MM.1S (cell line): ENCODE data around the gene SCFD2.

Experiments used
- DNase-seq: peaks from one replicate; pipeline ENCODE4 v3.0.0-alpha.2; 2015
- H2AFZ ChIP-seq: fragments of 300-600 bp; sonication (generic); 2 replicates; pipeline ENCODE4 v1.6.0; 2016; ENCODE audit warnings: antibody characterized with exemption, low read length
- H3F3A ChIP-seq: fragments of 300-600 bp; sonication (generic); 2 replicates; pipeline ENCODE4 v1.6.1; 2016; ENCODE audit warnings: mild to moderate bottlenecking, antibody characterized with exemption, low read length, moderate library complexity, mixed read lengths; ENCODE audit not compliant: insufficient read depth
- H3K27ac ChIP-seq: fragments of 300-600 bp; sonication (generic); 2 replicates; pipeline ENCODE4 v1.5.1; 2016; ENCODE audit warnings: mild to moderate bottlenecking, low read length
- H3K27me3 ChIP-seq: fragments of 300-600 bp; sonication (generic); replicated peaks from 2 replicates; pipeline ENCODE4 v1.6.0; 2016; ENCODE audit warnings: low read length; ENCODE audit not compliant: insufficient read depth
- H3K36me3 ChIP-seq: fragments of 300-600 bp; sonication (generic); replicated peaks from 2 replicates; pipeline ENCODE4 v1.6.1; 2016; ENCODE audit warnings: mild to moderate bottlenecking, low read length, mixed read lengths; ENCODE audit not compliant: insufficient read depth
- H3K4me1 ChIP-seq: fragments of 300-600 bp; sonication (generic); 2 replicates; pipeline ENCODE4 v1.6.1; 2016; ENCODE audit warnings: low read length, mixed read lengths
- H3K4me2 ChIP-seq: fragments of 300-600 bp; sonication (generic); 2 replicates; pipeline ENCODE4 v1.6.0; 2016; ENCODE audit warnings: low read depth, low read length
- H3K4me3 ChIP-seq: fragments of 300-600 bp; sonication (generic); 2 replicates; pipeline ENCODE4 v1.5.1; 2016; ENCODE audit warnings: low read length, mixed read lengths
- H3K79me2 ChIP-seq: fragments of 300-600 bp; sonication (generic); 2 replicates; pipeline ENCODE4 v1.6.1; 2016; ENCODE audit warnings: mixed run types, low read length, mixed read lengths
- H3K9ac ChIP-seq: fragments of 300-600 bp; sonication (generic); 2 replicates; pipeline ENCODE4 v1.6.1; 2016; ENCODE audit warnings: low read length, mixed read lengths
- H3K9me2 ChIP-seq: fragments of 300-600 bp; sonication (generic); replicated peaks from 2 replicates; pipeline ENCODE4 v1.6.1; 2016; ENCODE audit warnings: mild to moderate bottlenecking, low read length, mixed read lengths; ENCODE audit not compliant: insufficient read depth
- H3K9me3 ChIP-seq: fragments of 300-600 bp; sonication (generic); replicated peaks from 2 replicates; pipeline ENCODE4 v1.6.1; 2016; ENCODE audit warnings: mild to moderate bottlenecking, low read length, mixed read lengths; ENCODE audit not compliant: insufficient read depth
- H4K20me1 ChIP-seq: fragments of 300-600 bp; sonication (generic); 2 replicates; pipeline ENCODE4 v1.6.1; 2016; ENCODE audit warnings: mild to moderate bottlenecking, low read length, moderate library complexity, mixed read lengths; ENCODE audit not compliant: insufficient read depth
- EZH2 ChIP-seq: fragments of 300-600 bp; sonication (generic); optimal IDR thresholded peaks from 2 replicates; pipeline ENCODE3; 2017; ENCODE audit warnings: low read depth, mild to moderate bottlenecking, antibody characterized with exemption, low read length, mixed read lengths
- EZH2phosphoT487 ChIP-seq: fragments of 300-600 bp; sonication (generic); IDR thresholded peaks from 2 replicates; pipeline ENCODE4 v1.6.1; 2018; ENCODE audit warnings: antibody characterized with exemption, low read length
- TF ChIP-seq, protein P1 (sequence below): fragments of 300-600 bp; sonication (generic); IDR thresholded peaks from 2 replicates; pipeline ENCODE4 v1.5.1; 2016; ENCODE audit warnings: antibody characterized with exemption, low read length, mixed read lengths

The SCFD2 gene

GRCh38 chr4:53012738-53013137 is 353.1 kb downstream of the SCFD2 start:
- H3K4me1 ChIP-seq, result no peaks in the 10 kb centered on the region
- no peak overlapping the region for H3K4me3 ChIP-seq
- no peak overlapping the region for H2AFZ ChIP-seq
- no peaks in the 10 kb centered on the region for H3F3A ChIP-seq
- H4K20me1 ChIP-seq, result no peaks in the 10 kb centered on the region
- H3K9me2 ChIP-seq, result no peaks in the 10 kb centered on the region
- H3K4me2 ChIP-seq, result no peak overlapping the region
- TF ChIP-seq EZH2 (no peak), EZH2phosphoT487 (no peak)
- TF ChIP-seq, protein P1, sequence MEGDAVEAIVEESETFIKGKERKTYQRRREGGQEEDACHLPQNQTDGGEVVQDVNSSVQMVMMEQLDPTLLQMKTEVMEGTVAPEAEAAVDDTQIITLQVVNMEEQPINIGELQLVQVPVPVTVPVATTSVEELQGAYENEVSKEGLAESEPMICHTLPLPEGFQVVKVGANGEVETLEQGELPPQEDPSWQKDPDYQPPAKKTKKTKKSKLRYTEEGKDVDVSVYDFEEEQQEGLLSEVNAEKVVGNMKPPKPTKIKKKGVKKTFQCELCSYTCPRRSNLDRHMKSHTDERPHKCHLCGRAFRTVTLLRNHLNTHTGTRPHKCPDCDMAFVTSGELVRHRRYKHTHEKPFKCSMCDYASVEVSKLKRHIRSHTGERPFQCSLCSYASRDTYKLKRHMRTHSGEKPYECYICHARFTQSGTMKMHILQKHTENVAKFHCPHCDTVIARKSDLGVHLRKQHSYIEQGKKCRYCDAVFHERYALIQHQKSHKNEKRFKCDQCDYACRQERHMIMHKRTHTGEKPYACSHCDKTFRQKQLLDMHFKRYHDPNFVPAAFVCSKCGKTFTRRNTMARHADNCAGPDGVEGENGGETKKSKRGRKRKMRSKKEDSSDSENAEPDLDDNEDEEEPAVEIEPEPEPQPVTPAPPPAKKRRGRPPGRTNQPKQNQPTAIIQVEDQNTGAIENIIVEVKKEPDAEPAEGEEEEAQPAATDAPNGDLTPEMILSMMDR, result no peak
- no peaks in the 10 kb centered on the region for H3K36me3 ChIP-seq
- no peaks in the 10 kb centered on the region for H3K79me2 ChIP-seq
- no peaks in the 10 kb centered on the region for H3K27me3 ChIP-seq
- no peak overlapping the region for H3K27ac ChIP-seq
- DNase-seq, result no peak
- no peak overlapping the region for H3K9ac ChIP-seq
- H3K9me3 ChIP-seq, result no peaks in the 10 kb centered on the region

DNA sequence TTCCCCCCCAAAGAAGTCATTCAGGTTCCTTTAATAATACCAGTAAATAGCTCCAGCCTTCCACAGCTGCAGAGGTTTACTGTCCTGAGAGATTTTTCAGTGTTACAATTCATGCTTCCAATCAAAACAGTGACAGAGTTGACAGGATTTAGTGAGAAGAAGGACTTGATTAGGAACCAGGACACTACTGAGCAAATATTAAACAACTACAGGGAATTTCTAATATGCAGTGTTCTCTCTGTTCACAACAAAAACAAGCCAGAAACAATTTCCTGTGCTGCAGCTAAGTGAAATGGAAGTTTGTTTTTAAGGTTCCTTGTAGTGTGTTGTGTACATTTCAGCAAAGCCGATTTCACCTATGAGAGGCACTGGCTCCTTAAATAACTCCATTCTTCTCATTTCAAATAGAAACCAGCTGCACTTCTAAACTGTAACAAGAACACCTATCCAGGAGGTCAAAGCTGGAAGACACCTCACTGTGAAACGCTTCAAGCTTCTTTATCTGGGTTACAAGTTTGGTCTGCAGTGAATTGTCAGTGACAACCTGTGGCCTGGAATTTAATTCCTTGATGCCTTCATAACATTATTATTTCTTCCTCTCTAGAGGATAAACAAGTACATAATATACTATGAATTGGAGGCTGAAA is 354.5 kb downstream of the SCFD2 start:
- H3K9ac ChIP-seq, result no peak overlapping the region
- no peaks in the 10 kb centered on the region for H4K20me1 ChIP-seq
- TF ChIP-seq EZH2phosphoT487, result no peak
- TF ChIP-seq, protein P1, result no peak
- TF ChIP-seq EZH2, result no peak
- no peaks in the 10 kb centered on the region for H3K36me3 ChIP-seq
- DNase-seq, result no peak
- H3F3A ChIP-seq, result no peaks in the 10 kb centered on the region
- no peaks in the 10 kb centered on the region for H3K79me2 ChIP-seq
- no peak overlapping the region for H3K4me2 ChIP-seq
- no peak overlapping the region for H3K4me3 ChIP-seq
- H3K27ac ChIP-seq, result no peak overlapping the region
- H3K4me1 ChIP-seq, result no peaks in the 10 kb centered on the region
- no peaks in the 10 kb centered on the region for H3K27me3 ChIP-seq
- no peak overlapping the region for H2AFZ ChIP-seq
- H3K9me2 ChIP-seq, result no peaks in the 10 kb centered on the region
- no peaks in the 10 kb centered on the region for H3K9me3 ChIP-seq

- H3K4me1 ChIP-seq, result no peaks in the 10 kb centered on the region
- no peak for DNase-seq
- H2AFZ ChIP-seq, result no peak overlapping the region
- no peak overlapping the region for H3K27ac ChIP-seq
- H4K20me1 ChIP-seq, result no peaks in the 10 kb centered on the region
- no peaks in the 10 kb centered on the region for H3K27me3 ChIP-seq
- TF ChIP-seq EZH2phosphoT487, result no peak
- no peak overlapping the region for H3K9ac ChIP-seq
- H3K79me2 ChIP-seq, result no peaks in the 10 kb centered on the region
- H3K4me2 ChIP-seq, result no peak overlapping the region
- no peaks in the 10 kb centered on the region for H3K36me3 ChIP-seq
- no peaks in the 10 kb centered on the region for H3K9me2 ChIP-seq
- H3K9me3 ChIP-seq, result no peaks in the 10 kb centered on the region
- H3F3A ChIP-seq, result no peaks in the 10 kb centered on the region
- H3K4me3 ChIP-seq, result no peak overlapping the region
These were observed 355.5 kb downstream of the SCFD2 start for GRCh38 chr4:53010318-53010717.

- DNase-seq, result no peak
- Histone ChIP-seq H3K27ac (no peak overlapping the region), H3K4me3 (no peak overlapping the region), H3K36me3 (no peaks in the 10 kb centered on the region), H4K20me1 (no peaks in the 10 kb centered on the region), H2AFZ (no peak overlapping the region), H3F3A (no peaks in the 10 kb centered on the region), H3K4me1 (no peaks in the 10 kb centered on the region), H3K79me2 (no peaks in the 10 kb centered on the region), H3K9me2 (no peaks in the 10 kb centered on the region), H3K9me3 (no peaks in the 10 kb centered on the region), H3K9ac (no peak overlapping the region), H3K4me2 (no peak overlapping the region), H3K27me3 (no peaks in the 10 kb centered on the region)
- TF ChIP-seq EZH2 (no peak), EZH2phosphoT487 (no peak)
- TF ChIP-seq, protein P1, result no peak
These were observed 356.0 kb downstream of the SCFD2 start for GRCh38 chr4:53009824-53010223.
